GM18951 (cell line): ENCODE data around the gene PCDH9.

ENCODE experiments used
- POLR2A ChIP-seq: IDR thresholded peaks from 4 replicates; pipeline ENCODE4 v1.6.1; 2011; ENCODE audit warnings: mild to moderate bottlenecking; ENCODE audit not compliant: insufficient read length, insufficient read depth; ENCODE audit errors: extremely low read depth
- in situ Hi-C: fragments of 300-500 bp; cut with MboI; formaldehyde crosslinking; loops from one replicate; pipeline ENCODE4 v1.12.0; 2022; ENCODE audit warnings: low sequenced_read_pairs, mixed read lengths, inconsistent platforms; ENCODE audit not compliant: unreplicated experiment

The PCDH9 gene

DNA sequence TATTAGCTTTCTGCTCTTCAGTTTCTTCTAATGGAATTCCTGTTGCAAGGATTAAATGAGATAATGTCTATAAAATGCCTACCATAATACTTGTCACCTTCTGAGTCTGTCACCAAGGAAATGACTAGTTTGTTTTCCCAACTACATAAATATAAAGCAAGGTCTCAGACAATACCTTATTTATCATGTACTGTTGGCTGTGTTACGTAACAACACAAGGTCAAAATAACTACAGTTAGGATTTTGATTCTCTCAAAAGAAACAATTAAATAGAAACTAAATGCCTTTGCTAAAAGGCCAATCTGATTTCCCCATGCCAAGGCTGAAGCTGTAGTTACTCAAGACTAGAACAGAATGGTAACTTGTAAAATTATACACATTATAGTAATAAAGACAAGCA is 134.5 kb downstream of the PCDH9 start:
- in situ Hi-C loops: no loop called here
- no peak for TF ChIP-seq POLR2A

DNA sequence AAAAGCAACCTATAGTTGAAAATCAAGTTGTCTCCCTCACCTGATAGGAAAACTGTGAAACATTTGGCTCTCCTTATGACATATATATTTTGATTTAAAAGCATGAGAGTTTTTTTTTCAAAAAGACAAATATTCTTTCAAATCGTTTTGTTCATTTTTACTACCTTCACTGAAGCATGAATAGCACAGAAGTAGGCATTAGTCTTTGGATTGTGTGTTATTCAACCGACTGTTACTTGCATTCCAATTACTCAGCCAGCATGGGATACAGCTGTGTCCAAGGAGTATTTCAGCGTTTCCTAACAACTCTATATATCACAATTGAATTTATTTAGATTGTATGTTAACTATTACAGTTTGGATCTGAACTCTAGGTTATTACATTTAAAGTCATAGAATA is 135.2 kb downstream of the PCDH9 start:
- in situ Hi-C loops: no loop called here
- no peak for TF ChIP-seq POLR2A

DNA sequence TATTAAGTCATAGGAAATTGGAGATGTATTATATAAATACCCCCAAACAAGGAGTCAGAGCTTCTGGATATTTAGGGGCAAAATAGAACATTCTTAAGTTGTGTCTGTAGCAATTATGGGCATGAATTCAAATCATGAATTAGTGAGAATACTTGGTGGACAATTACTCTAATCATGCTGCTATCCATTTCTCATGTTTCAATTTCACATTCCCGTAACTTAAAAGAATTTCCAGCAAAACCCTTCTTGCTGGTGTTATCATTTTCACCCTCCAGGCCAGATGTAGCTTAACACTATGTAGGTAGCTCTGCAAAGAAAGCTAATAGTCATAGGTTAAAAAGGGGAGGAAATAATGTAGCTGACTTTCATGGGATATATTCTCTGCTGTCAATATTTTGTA is 136.1 kb downstream of the PCDH9 start:
- no peak for TF ChIP-seq POLR2A
- in situ Hi-C loops: no loop called here

DNA sequence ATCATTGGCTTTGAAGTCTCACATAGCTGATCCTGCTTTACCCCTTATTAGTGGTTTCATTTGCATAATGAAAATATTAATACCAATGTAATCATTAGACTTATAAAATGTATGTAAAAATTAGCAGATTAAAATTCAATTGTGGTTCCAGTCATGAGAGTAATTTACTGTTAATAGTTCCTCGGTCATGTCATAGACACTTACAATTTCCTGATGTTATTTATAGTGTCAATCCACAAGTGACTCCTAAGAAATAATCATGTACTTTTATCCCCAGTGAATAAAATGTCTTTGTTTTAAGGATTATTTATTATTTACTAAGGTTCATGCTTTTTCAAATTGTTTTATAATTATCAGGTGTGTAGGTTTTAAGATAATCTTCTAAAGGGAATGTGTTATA is 138.5 kb downstream of the PCDH9 start:
- in situ Hi-C loops: no loop called here
- no peak for TF ChIP-seq POLR2A

DNA sequence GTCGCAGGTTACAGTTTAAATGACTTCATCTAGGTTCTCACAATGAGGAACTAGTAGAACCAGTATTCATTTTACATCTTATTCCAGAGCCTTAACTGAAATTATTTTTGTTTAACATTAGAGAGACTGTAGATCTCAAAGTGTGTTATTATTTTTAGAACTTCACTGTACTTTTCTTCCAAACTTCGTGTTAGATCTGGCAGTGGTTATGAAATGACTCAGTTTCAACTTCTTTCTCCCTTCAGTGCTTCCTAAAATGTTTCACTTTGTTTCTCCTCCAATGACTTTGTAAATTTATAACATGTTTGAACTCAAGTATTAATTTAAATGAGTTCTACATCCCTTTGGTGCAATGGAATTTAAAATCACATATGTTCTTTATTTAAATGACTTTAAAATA is 139.3 kb downstream of the PCDH9 start:
- no peak for TF ChIP-seq POLR2A
- in situ Hi-C loops: no loop called here

DNA sequence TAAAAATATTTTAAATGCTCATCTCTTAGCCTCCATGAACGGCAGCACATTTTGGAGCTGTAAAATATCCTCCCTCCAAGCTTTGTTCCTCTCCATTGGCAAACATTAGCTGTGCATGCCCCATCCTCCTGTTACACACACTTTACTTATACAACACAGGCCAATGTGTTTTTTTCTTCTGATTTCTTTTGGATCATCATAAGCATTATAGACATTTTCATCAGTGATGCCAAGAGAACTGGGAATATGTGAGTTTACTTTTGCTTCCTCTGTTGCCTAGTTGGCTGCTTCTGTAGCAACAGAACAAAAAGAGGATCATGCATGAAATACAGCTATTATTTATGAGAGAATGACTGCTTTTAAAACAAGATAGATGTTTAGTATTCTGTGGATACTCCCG is 142.6 kb downstream of the PCDH9 start:
- no peak for TF ChIP-seq POLR2A
- in situ Hi-C loops: no loop called here

DNA sequence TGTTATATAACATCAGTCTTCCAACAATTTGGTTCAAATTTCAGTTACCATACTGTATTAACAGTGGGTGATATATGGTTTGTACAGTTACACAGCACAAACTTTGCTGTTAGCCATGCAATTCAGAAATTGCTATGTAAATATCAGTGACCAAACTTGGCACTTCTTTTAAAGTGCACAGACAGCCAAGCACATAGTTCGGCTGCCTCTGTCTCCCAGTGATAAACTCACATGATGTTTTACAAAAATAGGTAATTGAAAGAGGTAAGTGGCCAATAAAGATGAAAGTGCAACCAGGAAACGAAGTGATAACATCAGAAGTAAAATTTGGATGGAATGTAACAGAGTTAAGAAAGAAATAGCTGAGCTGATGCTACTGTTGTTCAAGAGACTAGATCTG is 143.9 kb downstream of the PCDH9 start:
- in situ Hi-C loops: no loop called here
- TF ChIP-seq POLR2A: no peak

DNA sequence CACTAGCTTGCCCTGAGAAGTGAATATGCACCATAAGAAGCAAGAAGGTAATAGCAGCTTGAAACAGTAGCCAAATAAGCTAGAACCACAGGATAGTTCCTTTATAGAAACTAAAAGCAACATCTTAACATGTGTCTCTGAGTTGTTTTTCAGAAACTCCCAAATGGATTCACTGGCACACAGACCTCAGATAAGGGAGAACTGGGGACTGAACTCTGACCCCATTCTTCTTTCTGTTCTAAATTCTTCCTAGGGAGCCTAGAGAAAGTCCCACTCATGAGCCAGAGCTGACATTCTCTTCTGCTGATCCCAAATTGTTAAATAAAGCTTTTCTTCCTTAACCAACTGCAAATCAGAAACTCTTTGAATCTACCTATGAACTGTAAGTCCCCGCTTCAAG is 146.1 kb downstream of the PCDH9 start:
- TF ChIP-seq POLR2A: no peak
- in situ Hi-C loops: no loop called here

DNA sequence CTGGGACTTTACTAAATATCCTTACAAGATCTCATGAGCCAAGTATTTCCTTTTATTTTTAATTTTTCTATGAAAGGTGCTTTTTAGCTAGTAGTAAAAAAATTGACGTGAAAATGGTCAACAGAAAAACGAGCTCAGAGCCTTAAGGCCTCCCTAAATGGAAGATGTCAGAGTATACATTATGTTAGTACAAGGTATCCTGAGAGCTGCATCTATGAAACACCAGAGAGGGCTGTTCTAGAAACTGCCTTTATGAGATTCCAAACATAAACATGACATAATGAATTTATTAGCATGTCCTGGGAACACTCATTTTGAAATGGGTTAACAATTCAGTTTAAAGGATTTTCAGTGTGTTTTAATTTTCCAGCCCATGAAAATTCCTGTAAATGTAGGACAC is 146.6 kb downstream of the PCDH9 start:
- in situ Hi-C loops: no loop called here
- TF ChIP-seq POLR2A: no peak

DNA sequence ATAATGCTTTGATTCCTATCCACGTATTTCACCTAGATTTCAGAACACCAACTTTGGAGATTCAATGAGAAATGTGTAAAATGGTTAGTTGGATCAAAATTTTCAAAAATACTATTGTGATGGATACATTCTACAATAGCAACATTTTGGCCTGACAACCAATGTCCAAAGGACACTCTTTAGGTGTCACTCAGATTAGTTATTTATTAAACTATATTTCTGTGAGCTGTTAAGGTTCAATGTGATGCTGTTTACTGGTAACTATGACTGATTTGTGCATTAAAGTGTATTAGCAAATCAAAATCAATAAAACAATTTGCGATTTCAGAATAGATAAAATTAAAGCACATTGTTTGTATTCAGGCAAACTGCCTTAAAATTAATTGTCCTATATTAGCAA is 149.8 kb downstream of the PCDH9 start:
- no peak for TF ChIP-seq POLR2A
- in situ Hi-C loops: no loop called here

DNA sequence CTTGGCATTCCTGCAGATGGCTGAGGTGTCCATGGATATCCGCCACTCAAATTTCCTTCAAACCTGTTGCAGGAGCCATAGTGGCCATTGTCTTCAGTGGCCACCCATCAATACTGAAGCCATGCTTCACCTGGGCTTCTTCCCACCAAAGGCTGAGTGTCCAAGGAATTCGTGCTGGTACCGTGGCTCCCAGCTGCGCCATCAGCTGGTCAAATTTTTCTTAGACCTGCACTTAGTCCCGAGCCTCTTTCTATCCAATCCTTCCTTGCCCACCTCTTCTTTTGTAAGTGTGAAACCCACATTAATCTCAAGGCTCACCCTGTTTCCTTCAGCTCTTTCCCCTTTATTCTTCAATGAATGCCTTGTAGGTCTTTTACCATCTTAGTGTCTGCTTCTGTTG is 152.1 kb downstream of the PCDH9 start:
- TF ChIP-seq POLR2A: no peak
- in situ Hi-C loops: no loop called here

DNA sequence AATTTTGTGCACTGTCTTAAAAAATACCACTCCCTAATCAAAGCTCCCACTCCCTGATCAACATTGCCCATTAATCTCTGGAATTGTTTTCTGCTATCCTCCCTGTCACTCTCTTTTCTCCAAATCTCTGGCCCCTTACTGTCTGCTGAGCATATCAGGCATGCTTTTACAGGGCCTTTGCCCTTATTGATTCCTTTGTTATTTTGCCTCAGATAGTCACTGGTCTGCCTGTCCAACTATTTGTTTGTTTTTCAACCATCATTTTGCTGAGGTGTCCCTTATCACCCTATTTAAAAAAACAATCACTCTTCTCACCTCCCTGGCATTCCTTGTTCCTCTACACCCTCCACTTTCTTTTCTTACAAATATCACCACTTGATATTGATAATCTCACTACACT is 153.0 kb downstream of the PCDH9 start:
- in situ Hi-C loops: no loop called here
- TF ChIP-seq POLR2A: no peak

DNA sequence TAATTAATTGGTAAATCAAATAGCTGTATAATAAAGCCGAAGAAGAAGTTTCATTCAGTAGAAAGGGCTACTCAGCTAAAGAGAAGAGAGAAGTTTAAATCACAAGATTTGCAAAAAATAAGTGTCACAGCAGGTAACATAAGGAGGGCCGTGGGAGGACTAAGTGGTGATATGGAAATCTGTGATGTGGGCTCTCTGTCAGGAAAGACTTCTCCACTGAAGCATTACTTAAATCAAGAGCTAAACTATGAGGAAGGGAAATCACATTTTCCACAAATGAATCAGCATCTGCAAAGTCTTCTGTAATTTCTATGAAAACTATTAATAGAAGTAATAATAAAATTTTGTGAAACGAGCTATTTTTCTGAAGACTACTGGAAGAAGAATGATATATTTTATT is 153.8 kb downstream of the PCDH9 start:
- TF ChIP-seq POLR2A: no peak
- in situ Hi-C loops: no loop called here

DNA sequence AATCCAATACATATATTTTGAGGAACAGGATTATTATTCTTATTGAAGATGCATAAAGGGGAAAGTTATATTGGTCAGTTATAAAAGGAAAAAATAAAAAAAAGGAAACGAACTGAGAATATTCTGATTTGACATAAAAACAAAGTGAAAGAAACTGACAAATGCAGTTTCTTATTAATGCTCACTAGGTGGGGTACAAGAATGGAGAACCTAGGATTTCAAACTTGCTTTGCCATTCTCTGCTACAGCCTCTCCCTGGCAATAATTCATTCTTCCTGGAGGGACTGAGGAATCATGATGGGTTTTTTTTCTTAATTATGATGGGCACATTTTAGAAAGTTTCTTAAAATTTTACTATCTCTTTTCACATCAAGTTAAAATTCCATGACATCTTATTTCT is 154.9 kb downstream of the PCDH9 start:
- in situ Hi-C loops: no loop called here

DNA sequence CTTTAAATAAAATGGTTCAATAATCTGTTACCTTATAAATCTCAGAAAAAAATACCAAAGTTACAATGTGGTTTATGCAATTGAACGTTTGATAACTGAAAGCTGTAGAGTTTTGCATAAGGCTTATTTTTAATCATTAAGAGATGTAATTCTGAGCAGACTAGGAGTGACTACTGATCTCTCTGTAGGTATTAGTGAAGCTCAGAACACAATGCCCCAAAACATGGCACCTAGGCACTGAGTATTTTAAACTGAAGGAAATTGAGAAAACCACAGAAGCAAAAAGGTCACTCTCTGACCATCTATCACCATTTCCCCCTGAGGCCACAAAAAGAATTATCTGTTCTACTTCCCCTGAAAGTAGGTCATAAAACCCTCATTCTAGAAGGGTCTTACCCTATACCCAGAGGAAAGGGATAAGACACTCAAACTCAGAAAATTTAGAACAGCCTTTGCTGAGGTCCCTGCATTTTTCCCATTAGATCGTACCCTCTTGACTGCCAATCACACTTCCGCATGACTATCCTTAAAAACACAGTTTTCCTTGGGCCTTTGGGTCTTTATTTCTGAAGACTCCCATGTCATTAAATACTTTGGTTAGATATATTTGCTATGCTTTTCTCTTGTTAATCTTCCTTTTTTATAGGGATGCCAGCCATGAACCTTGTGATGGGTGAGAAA is 158.1 kb downstream of the PCDH9 start:
- TF ChIP-seq POLR2A: no peak
- in situ Hi-C loops: no loop called here

More for the DNA sequence above, 154.9 kb downstream of the PCDH9 start:
- no peak for TF ChIP-seq POLR2A
